ENCODE data around the gene MSL3. TPM values are rescaled to one million over a fixed set of nuclear protein-coding genes. Genes with fewer than 3 reads are reported as not detected.
A peak's percentile ranks its signal among the peaks of the same experiment; 100 is the strongest.

Gene MSL3
- polyA plus RNA-seq, 3 donors = 65.5 to 105 (median 86.0) TPM

DNA sequence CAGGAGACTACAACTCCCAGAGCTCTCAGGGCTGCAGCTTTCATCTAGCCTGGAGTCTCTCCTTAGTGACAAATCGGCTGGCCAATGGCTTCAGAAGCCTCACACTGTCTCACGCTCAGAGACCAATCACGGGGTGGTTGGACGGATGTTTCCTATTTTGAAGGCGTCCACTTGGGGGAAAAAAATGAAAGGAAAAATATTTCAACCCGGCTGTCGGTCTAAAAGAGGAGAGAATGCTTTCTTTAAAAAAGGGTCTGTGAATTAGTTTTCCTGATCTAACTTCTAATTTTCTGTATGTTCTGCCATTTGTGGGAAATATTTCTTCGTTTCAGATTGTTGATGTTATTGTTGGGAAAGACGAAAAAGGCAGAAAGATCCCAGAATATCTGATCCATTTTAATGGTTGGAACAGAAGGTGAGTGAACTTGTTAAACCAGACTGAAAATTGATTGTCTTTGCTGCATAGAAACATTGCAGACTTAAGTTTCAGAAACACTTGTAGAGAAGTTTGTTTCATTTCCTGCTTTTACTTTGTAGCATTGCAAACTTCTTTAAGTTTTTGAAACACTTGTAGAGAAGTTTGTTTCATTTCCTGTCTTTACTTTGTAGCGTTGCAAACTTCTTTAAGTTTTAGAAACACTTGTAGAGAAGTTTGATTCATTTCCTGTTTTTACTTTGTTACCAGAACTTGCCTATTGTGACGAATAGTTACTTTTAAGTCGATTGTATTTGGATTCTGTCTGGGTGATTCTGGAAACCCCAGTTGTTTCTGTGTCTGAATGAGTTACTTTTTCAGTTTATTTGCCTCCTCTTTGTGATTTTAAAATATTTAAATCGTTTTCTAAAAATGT, 1.6 kb downstream of the MSL3 start:
- TF ChIP-seq, protein P1, sequence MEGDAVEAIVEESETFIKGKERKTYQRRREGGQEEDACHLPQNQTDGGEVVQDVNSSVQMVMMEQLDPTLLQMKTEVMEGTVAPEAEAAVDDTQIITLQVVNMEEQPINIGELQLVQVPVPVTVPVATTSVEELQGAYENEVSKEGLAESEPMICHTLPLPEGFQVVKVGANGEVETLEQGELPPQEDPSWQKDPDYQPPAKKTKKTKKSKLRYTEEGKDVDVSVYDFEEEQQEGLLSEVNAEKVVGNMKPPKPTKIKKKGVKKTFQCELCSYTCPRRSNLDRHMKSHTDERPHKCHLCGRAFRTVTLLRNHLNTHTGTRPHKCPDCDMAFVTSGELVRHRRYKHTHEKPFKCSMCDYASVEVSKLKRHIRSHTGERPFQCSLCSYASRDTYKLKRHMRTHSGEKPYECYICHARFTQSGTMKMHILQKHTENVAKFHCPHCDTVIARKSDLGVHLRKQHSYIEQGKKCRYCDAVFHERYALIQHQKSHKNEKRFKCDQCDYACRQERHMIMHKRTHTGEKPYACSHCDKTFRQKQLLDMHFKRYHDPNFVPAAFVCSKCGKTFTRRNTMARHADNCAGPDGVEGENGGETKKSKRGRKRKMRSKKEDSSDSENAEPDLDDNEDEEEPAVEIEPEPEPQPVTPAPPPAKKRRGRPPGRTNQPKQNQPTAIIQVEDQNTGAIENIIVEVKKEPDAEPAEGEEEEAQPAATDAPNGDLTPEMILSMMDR (IDR thresholded peaks at IDR 0.05) = no peak
- peaks cover 38% of the 10 kb centered on the region for H3K4me1 Mint-ChIP-seq
- H3K27me3 ChIP-seq (ENCODE audit: control insufficient read depth in 2 of 2, insufficient read depth in 2 of 2, low read length in 2 of 2) = no peaks in the 10 kb centered on the region
- 0% methylated on average over 1 of the region's 13 CpGs for WGBS (ENCODE audit: insufficient coverage)
- peak overlapping the region; percentile 78 for H2AFZ ChIP-seq (ENCODE audit: insufficient read depth, low read depth, low read length, poor library complexity, severe bottlenecking)
- H4K20me1 ChIP-seq (ENCODE audit: insufficient read depth, low read length) = no peaks in the 10 kb centered on the region
- peaks cover 33 to 38% of the 10 kb centered on the region in 2 donors for H3K36me3 Mint-ChIP-seq
- peaks cover 0 to 4% of the 10 kb centered on the region in 2 donors for H3K9me3 ChIP-seq (replicated peaks in 1 of 2; ENCODE audit: control insufficient read depth in 1 of 2, insufficient read depth in 1 of 2, low read length in 2 of 2)
- peaks cover 0 to 19% (median 10%) of the 10 kb centered on the region in 7 donors for H3K9me3 Mint-ChIP-seq
- H3K27me3 Mint-ChIP-seq (ENCODE audit: low read depth in 3 of 3) = no peaks in the 10 kb centered on the region
- peak overlapping the region; percentile 94 to 99 (median 98) for H3K27ac Mint-ChIP-seq
- peak; percentile 77 to 87 (median 83) for DNase-seq
- peak overlapping the region; percentile 94 to 96 for H3K4me3 Mint-ChIP-seq
- H3K4me1 ChIP-seq (ENCODE audit: control insufficient read depth in 1 of 2, insufficient read depth in 2 of 2, low read length in 2 of 2) = peaks cover 27 to 34% of the 10 kb centered on the region in 2 donors
- intact Hi-C loops (cut with micrococcal nuclease) = loop anchor here in 1 of 2 donors (10.0 kb wide), 1 partner anchor 1565 kb away; no protein-coding TSS in a partner anchor
- H3K4me2 ChIP-seq (replicated peaks; ENCODE audit: extremely low read depth, low read length, poor library complexity, severe bottlenecking) = peak overlapping the region; percentile 83
- H3K79me2 ChIP-seq (ENCODE audit: insufficient read depth, low read length) = peaks cover 36% of the 10 kb centered on the region
- peak overlapping the region; percentile 75 for H3K9ac ChIP-seq (ENCODE audit: insufficient read depth, low read length, poor library complexity, severe bottlenecking)
- peaks cover 26 to 31% of the 10 kb centered on the region in 2 donors for H3K36me3 ChIP-seq (replicated peaks in 1 of 2; ENCODE audit: control insufficient read depth in 1 of 2, insufficient read depth in 2 of 2, low read length in 2 of 2)
- peak overlapping the region; percentile 87 to 97 for H3K27ac ChIP-seq (ENCODE audit: low read depth in 1 of 2, low read length in 2 of 2)
- H3K4me3 ChIP-seq (replicated peaks in 1 of 3; ENCODE audit: low read depth in 2 of 3, low read length in 3 of 3) = peak overlapping the region; percentile 83 to 96 (median 92)

DNA sequence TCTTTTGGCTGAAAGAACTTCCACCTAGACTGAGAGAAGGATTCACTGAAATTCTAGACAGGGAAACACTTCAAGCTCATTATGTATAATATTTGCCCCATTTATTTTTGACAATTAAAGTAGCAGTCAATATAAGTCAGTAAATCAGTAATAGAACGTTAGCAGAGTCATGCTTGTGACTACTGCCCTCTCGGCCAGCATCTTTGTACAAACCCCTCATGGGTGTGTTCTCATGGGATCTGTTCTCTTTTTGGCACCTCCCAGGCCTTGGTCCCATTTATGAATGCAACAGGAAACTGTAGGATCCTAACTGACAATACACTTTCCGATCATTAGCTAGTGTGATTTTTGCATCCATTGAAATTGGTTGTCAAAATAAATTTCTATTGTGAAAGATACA, 2.9 kb downstream of the MSL3 start:
- Histone ChIP-seq H3K27ac (ENCODE audit: low read depth in 1 of 2, low read length in 2 of 2) (peak overlapping the region; percentile 52 to 87), H3K9ac (ENCODE audit: insufficient read depth, low read length, poor library complexity, severe bottlenecking) (peak overlapping the region; percentile 33), H3K36me3 (replicated peaks in 1 of 2; ENCODE audit: control insufficient read depth in 1 of 2, insufficient read depth in 2 of 2, low read length in 2 of 2) (peaks cover 38 to 44% of the 10 kb centered on the region in 2 donors), H3K27me3 (ENCODE audit: control insufficient read depth in 2 of 2, insufficient read depth in 2 of 2, low read length in 2 of 2) (no peaks in the 10 kb centered on the region), H2AFZ (ENCODE audit: insufficient read depth, low read depth, low read length, poor library complexity, severe bottlenecking) (no peak overlapping the region), H3K9me3 (replicated peaks in 1 of 2; ENCODE audit: control insufficient read depth in 1 of 2, insufficient read depth in 1 of 2, low read length in 2 of 2) (peaks cover 0 to 4% of the 10 kb centered on the region in 2 donors), H3K4me2 (replicated peaks; ENCODE audit: extremely low read depth, low read length, poor library complexity, severe bottlenecking) (peak overlapping the region; percentile 83), H3K79me2 (ENCODE audit: insufficient read depth, low read length) (peaks cover 36% of the 10 kb centered on the region), H3K4me3 (replicated peaks in 1 of 3; ENCODE audit: low read depth in 2 of 3, low read length in 3 of 3) (peak overlapping the region; percentile 44 to 96 (median 83)), H3K4me1 (ENCODE audit: control insufficient read depth in 1 of 2, insufficient read depth in 2 of 2, low read length in 2 of 2) (peaks cover 27 to 34% of the 10 kb centered on the region in 2 donors), H4K20me1 (ENCODE audit: insufficient read depth, low read length) (peaks cover 9% of the 10 kb centered on the region)
- DNase-seq = peak in 1 of 3 donors; percentile 4
- intact Hi-C loops (cut with micrococcal nuclease) = no loop called here
- peaks cover 0 to 13% (median 6%) of the 10 kb centered on the region in 7 donors for H3K9me3 Mint-ChIP-seq
- peaks cover 46 to 51% of the 10 kb centered on the region in 2 donors for H3K36me3 Mint-ChIP-seq
- TF ChIP-seq, protein P1 (IDR thresholded peaks at IDR 0.05) = no peak
- WGBS (ENCODE audit: insufficient coverage) = no CpG with 5 or more reads among the region's 3 CpGs
- peak overlapping the region; percentile 65 to 86 for H3K4me3 Mint-ChIP-seq
- H3K27me3 Mint-ChIP-seq (ENCODE audit: low read depth in 3 of 3) = no peaks in the 10 kb centered on the region
- peaks cover 40% of the 10 kb centered on the region for H3K4me1 Mint-ChIP-seq
- H3K27ac Mint-ChIP-seq = peak overlapping the region; percentile 56 to 98 (median 85)
